IMR-90 (cell line): ENCODE results near the gene CYSTM1. TPM values are rescaled to one million over a fixed set of nuclear protein-coding genes. Genes with fewer than 3 reads are reported as not detected.

Source experiments
- ATAC-seq: fragments of 200-7000 bp; cut with Tn5 transposase; 2 replicates; pipeline ENCODE4 v1.9.1; 2020; ENCODE audit warnings: low read depth, mild to moderate bottlenecking, moderate library complexity
- BruUV-seq: library from RNA; stranded (reverse); fragments of 400-500 nt; replicated peaks from 2 replicates; lab custom pipeline; 2021; lab: Mats Ljungman, UMichigan
- CTCF ChIA-PET: fragments of 300-600 bp; formaldehyde crosslinking; extraction: SDS; loops from one replicate; lab custom pipeline; 2021; ENCODE audit warnings: antibody characterized with exemption; lab: Yijun Ruan, JAX
- POLR2A ChIA-PET: fragments of 300-600 bp; sonication (Branson Sonifier 250); formaldehyde crosslinking; loops from one replicate; lab custom pipeline; 2022; ENCODE audit warnings: antibody characterized with exemption; ENCODE audit not compliant: unreplicated experiment; lab: Charles Lee
- DNase-seq: peaks from one replicate; pipeline ENCODE4 v3.0.0; 2013
- H2AFZ ChIP-seq: replicated peaks from 2 replicates; pipeline ENCODE3; 2013; ENCODE audit warnings: low read length, mild to moderate bottlenecking; ENCODE audit not compliant: poor library complexity
- H2AK5ac ChIP-seq: 2 replicates; pipeline ENCODE4 v1.6.1; 2013; ENCODE audit warnings: low read depth, low read length, inconsistent platforms
- H2AK9ac ChIP-seq: replicated peaks from 2 replicates; pipeline ENCODE3; 2013; ENCODE audit warnings: mild to moderate bottlenecking, low read depth, low read length, moderate library complexity; ENCODE audit not compliant: poor library complexity
- H2BK120ac ChIP-seq: 2 replicates; pipeline ENCODE4 v1.6.1; 2013; ENCODE audit warnings: low read depth, low read length, inconsistent platforms
- H2BK15ac ChIP-seq: 3 replicates; pipeline ENCODE4 v1.6.1; 2013; ENCODE audit warnings: low read depth, low read length, inconsistent platforms
- H2BK20ac ChIP-seq: 2 replicates; pipeline ENCODE4 v1.6.1; 2013; ENCODE audit warnings: low read depth, mild to moderate bottlenecking, inconsistent platforms, low read length, moderate library complexity
- H2BK5ac ChIP-seq: 2 replicates; pipeline ENCODE4 v1.6.1; 2013; ENCODE audit warnings: mild to moderate bottlenecking, low read depth, low read length, inconsistent platforms; ENCODE audit not compliant: poor library complexity, severe bottlenecking
- H3K14ac ChIP-seq: replicated peaks from 2 replicates; pipeline ENCODE4 v1.6.1; 2013; ENCODE audit warnings: low read depth, low read length, inconsistent platforms
- H3K18ac ChIP-seq: 2 replicates; pipeline ENCODE4 v1.6.1; 2013; ENCODE audit warnings: low read depth, low read length, control low read depth
- H3K23ac ChIP-seq: 2 replicates; pipeline ENCODE4 v1.6.1; 2013; ENCODE audit warnings: low read depth, low read length, inconsistent platforms
- H3K27ac ChIP-seq: 2 replicates; pipeline ENCODE4 v1.5.1; 2013; ENCODE audit warnings: mild to moderate bottlenecking, control low read depth, low read length; ENCODE audit not compliant: insufficient read depth
- H3K27me3 ChIP-seq: 2 replicates; pipeline ENCODE4 v1.6.1; 2013; ENCODE audit warnings: low read length; ENCODE audit not compliant: control insufficient read depth, insufficient read depth
- H3K36me3 ChIP-seq: 2 replicates; pipeline ENCODE4 v1.6.1; 2013; ENCODE audit warnings: low read length, mixed read lengths; ENCODE audit not compliant: control insufficient read depth, insufficient read depth
- H3K4ac ChIP-seq: 2 replicates; pipeline ENCODE4 v1.6.1; 2013; ENCODE audit warnings: low read depth, low read length, inconsistent platforms
- H3K4me1 ChIP-seq: 2 replicates; pipeline ENCODE4 v1.6.1; 2013; ENCODE audit warnings: low read length, mixed read lengths; ENCODE audit not compliant: control insufficient read depth, insufficient read depth
- H3K4me2 ChIP-seq: 2 replicates; pipeline ENCODE4 v1.6.1; 2013; ENCODE audit warnings: low read depth, mild to moderate bottlenecking, control low read depth, low read length, moderate library complexity
- H3K4me3 ChIP-seq: 2 replicates; pipeline ENCODE4 v1.5.1; 2013; ENCODE audit warnings: low read depth, mild to moderate bottlenecking, control low read depth, low read length, moderate library complexity; ENCODE audit not compliant: insufficient read depth
- H3K56ac ChIP-seq: 2 replicates; pipeline ENCODE4 v1.6.1; 2013; ENCODE audit warnings: low read length, inconsistent platforms; ENCODE audit not compliant: insufficient read depth; ENCODE audit errors: extremely low read depth
- H3K79me1 ChIP-seq, 2 experiments: 2 replicates each; pipeline ENCODE4 v1.6.1; 2013; ENCODE audit warnings: low read length in 2 of 2, inconsistent platforms in 1 of 2, low read depth in 1 of 2
- H3K9ac ChIP-seq: 2 replicates; pipeline ENCODE4 v1.6.1; 2013; ENCODE audit warnings: low read depth, low read length, control low read depth
- H3K9me1 ChIP-seq: 2 replicates; pipeline ENCODE4 v1.6.1; 2013; ENCODE audit warnings: low read length, inconsistent platforms; ENCODE audit not compliant: insufficient read depth
- H3K9me3 ChIP-seq: 2 replicates; pipeline ENCODE4 v1.6.1; 2013; ENCODE audit warnings: low read length; ENCODE audit not compliant: control insufficient read depth, insufficient read depth
- H4K20me1 ChIP-seq: 2 replicates; pipeline ENCODE4 v1.6.1; 2013; ENCODE audit warnings: low read length, inconsistent platforms; ENCODE audit not compliant: insufficient read depth
- H4K5ac ChIP-seq: 2 replicates; pipeline ENCODE4 v1.6.1; 2013; ENCODE audit warnings: mild to moderate bottlenecking, low read depth, low read length, control low read depth
- H4K8ac ChIP-seq, 2 experiments: 2 replicates each; pipeline ENCODE4 v1.6.1; 2013; ENCODE audit warnings: low read depth in 2 of 2, low read length in 2 of 2, control low read depth in 1 of 2, inconsistent platforms in 1 of 2
- H4K91ac ChIP-seq: 2 replicates; pipeline ENCODE4 v1.6.1; 2013; ENCODE audit warnings: low read depth, low read length, inconsistent platforms; ENCODE audit not compliant: insufficient read depth
- CEBPB ChIP-seq: IDR thresholded peaks from 2 replicates; pipeline ENCODE4 v1.6.1; 2012; ENCODE audit warnings: low read depth, low read length, improper control_type of control experiment
- CHD1 ChIP-seq: IDR thresholded peaks from 2 replicates; pipeline ENCODE4 v1.6.1; 2012; ENCODE audit warnings: low read depth, low read length, improper control_type of control experiment
- ELK1 ChIP-seq: fragments of 150-350 bp; IDR thresholded peaks from 2 replicates; pipeline ENCODE4 v1.6.1; 2016; ENCODE audit warnings: low read depth, mild to moderate bottlenecking, low read length, moderate library complexity, borderline replicate concordance
- FOS ChIP-seq: fragments of 150-350 bp; IDR thresholded peaks from 2 replicates; pipeline ENCODE4 v1.6.1; 2016; ENCODE audit warnings: low read depth, low read length
- MAFK ChIP-seq: IDR thresholded peaks from 2 replicates; pipeline ENCODE4 v1.6.1; 2012; ENCODE audit warnings: low read depth, low read length, improper control_type of control experiment
- MAZ ChIP-seq: IDR thresholded peaks from 2 replicates; pipeline ENCODE4 v1.6.1; 2012; ENCODE audit warnings: low read depth, mild to moderate bottlenecking, low read length, improper control_type of control experiment, moderate library complexity, borderline replicate concordance
- NFE2L2 ChIP-seq: fragments of 150-350 bp; IDR thresholded peaks from 2 replicates; pipeline ENCODE4 v1.6.1; 2016; ENCODE audit warnings: low read depth, mild to moderate bottlenecking, low read length
- POLR2A ChIP-seq: IDR thresholded peaks from 2 replicates; pipeline ENCODE4 v1.6.1; 2012; ENCODE audit warnings: mild to moderate bottlenecking, low read depth, low read length
- RCOR1 ChIP-seq: IDR thresholded peaks from 2 replicates; pipeline ENCODE4 v1.6.1; 2012; ENCODE audit warnings: mild to moderate bottlenecking, low read length, improper control_type of control experiment; ENCODE audit not compliant: insufficient replicate concordance
- RFX5 ChIP-seq: IDR thresholded peaks from 2 replicates; pipeline ENCODE4 v1.8.0; 2012; ENCODE audit warnings: low read depth, mild to moderate bottlenecking, low read length, moderate library complexity
- SMC3 ChIP-seq: fragments of 150-350 bp; IDR thresholded peaks from 2 replicates; pipeline ENCODE4 v1.6.1; 2016; ENCODE audit warnings: low read depth, mild to moderate bottlenecking, antibody characterized with exemption, low read length, moderate library complexity
- USF2 ChIP-seq: fragments of 150-350 bp; IDR thresholded peaks from 2 replicates; pipeline ENCODE4 v1.6.1; 2017; ENCODE audit warnings: mild to moderate bottlenecking, antibody characterized with exemption, low read length, low read depth
- WGBS, 2 experiments: methylation state at CpG; one replicate each; pipeline versions ENCODE4 v1.1.5 to v1.1.7; 2013; ENCODE audit warnings: missing lambda C conversion rate in 2 of 2; ENCODE audit not compliant: insufficient read length in 1 of 2; ENCODE audit errors: extremely low coverage in 2 of 2; 5-methylcytosine and 5-hydroxymethylcytosine counted together
- dilution Hi-C: fragments of 300-500 bp; cut with HindIII; formaldehyde crosslinking; loops from one replicate; pipeline ENCODE4 v1.14.3; 2018; ENCODE audit warnings: low sequenced_read_pairs; ENCODE audit not compliant: unreplicated experiment
- in situ Hi-C: fragments of 300-500 bp; cut with MboI; formaldehyde crosslinking; loops from 3 replicates; pipeline ENCODE4 v1.14.3; 2019; ENCODE audit warnings: low sequenced_read_pairs, inconsistent platforms, mixed read lengths
- intact Hi-C: fragments of 100-400 bp; cut with micrococcal nuclease; formaldehyde crosslinking; loops from 2 replicates; pipeline ENCODE4 v1.10.0; 2022
- polyA plus RNA-seq, 3 experiments: library from polyadenylated mRNA; depleted of rRNA; stranded (reverse); fragments of >200 nt; gene quantifications; 2 replicates each; pipeline ENCODE4 v1.2.3, GENCODE V29; 2012; ENCODE audit warnings: low replicate concordance in 1 of 3
- total RNA-seq: library from RNA; depleted of rRNA; stranded (reverse); fragments of >200 nt; gene quantifications from 2 replicates; pipeline ENCODE4 v1.2.3, GENCODE V29; 2012

Gene CYSTM1
- total and polyA plus RNA-seq, 2 of the 4 experiments (the other 2 are of a cell fraction): 7.3 to 15.0 TPM

- intact Hi-C loops (no loop called here), dilution Hi-C loops (no loop called here), in situ Hi-C loops (no loop called here)
- H3K18ac ChIP-seq: no peak overlapping the region
- H3K9me1 ChIP-seq: no peaks in the 10 kb centered on the region
- H3K4me2 ChIP-seq: no peak overlapping the region
- H3K27ac ChIP-seq: no peak overlapping the region
- no peak overlapping the region for H2AFZ ChIP-seq
- no peak overlapping the region for H3K23ac ChIP-seq
- H3K79me1 ChIP-seq: no peaks in the 10 kb centered on the region
- H2AK5ac ChIP-seq: no peak overlapping the region
- H2BK120ac ChIP-seq: no peak overlapping the region
- H2BK20ac ChIP-seq: no peak overlapping the region
- no peak overlapping the region for H2BK5ac ChIP-seq
- ATAC-seq (no peak), DNase-seq (no peak)
- H4K91ac ChIP-seq: no peak overlapping the region
- POLR2A ChIA-PET: no interaction called here
- H4K5ac ChIP-seq: no peak overlapping the region
- H2AK9ac ChIP-seq: no peak overlapping the region
- H4K8ac ChIP-seq: no peak overlapping the region
- no peaks in the 10 kb centered on the region for H3K4me1 ChIP-seq
- H3K4me3 ChIP-seq: no peak overlapping the region
- no peaks in the 10 kb centered on the region for H4K20me1 ChIP-seq
- H3K56ac ChIP-seq: no peak overlapping the region
- BruUV-seq: no TSS peak
- no peak overlapping the region for H3K9ac ChIP-seq
- no peaks in the 10 kb centered on the region for H3K27me3 ChIP-seq
- no peak overlapping the region for H3K4ac ChIP-seq
- H3K36me3 ChIP-seq: no peaks in the 10 kb centered on the region
- H3K14ac ChIP-seq: no peak overlapping the region
- no peak for TF ChIP-seq RCOR1
- TF ChIP-seq ELK1: no peak
- TF ChIP-seq MAFK: no peak
- no peak for TF ChIP-seq CEBPB
- TF ChIP-seq CHD1: no peak
- TF ChIP-seq RFX5: no peak
- no peak for TF ChIP-seq MAZ
- no peak for TF ChIP-seq NFE2L2
- no peak for TF ChIP-seq USF2
- TF ChIP-seq POLR2A: no peak
- no peak for TF ChIP-seq FOS
- TF ChIP-seq SMC3: no peak
- CTCF ChIA-PET: interaction anchor here (0.6 kb wide), 1 partner anchor 1604 kb away, joined by 8 read pairs; no protein-coding TSS in a partner anchor
- no CpG with 5 or more reads among the region's 2 CpGs for WGBS, 2 experiments
- H2BK15ac ChIP-seq: no peak overlapping the region
- no peaks in the 10 kb centered on the region for H3K9me3 ChIP-seq
Observed at GRCh38 chr5:140197023-140197422, 22.0 kb downstream of the CYSTM1 start.
